K562 (cell line): ENCODE results near the gene SMAD3. TPM values are rescaled to one million over a fixed set of nuclear protein-coding genes. Genes with fewer than 3 reads are reported as not detected.

Experiments
- ARNT ChIP-seq, 2 experiments: fragments of 450-650 bp; IDR thresholded peaks; 2 replicates each; pipeline ENCODE4 v1.6.1; 2016; ENCODE audit warnings: mild to moderate bottlenecking in 1 of 2
- BRF2 ChIP-seq: IDR thresholded peaks from 3 replicates; pipeline ENCODE4 v1.6.1; 2011; ENCODE audit warnings: borderline replicate concordance, mild to moderate bottlenecking; ENCODE audit not compliant: insufficient read length, insufficient read depth
- CCNT2 ChIP-seq: IDR thresholded peaks from 2 replicates; pipeline ENCODE4 v1.6.1; 2011; ENCODE audit warnings: borderline replicate concordance, low read depth, mild to moderate bottlenecking, moderate library complexity, mixed read lengths, low read length; ENCODE audit not compliant: insufficient read length; ENCODE audit errors: extremely low read depth
- CEBPB ChIP-seq: fragments of 450-650 bp; IDR thresholded peaks from 2 replicates; pipeline ENCODE4 v1.6.1; 2016; ENCODE audit warnings: missing genetic modification characterization, missing compliant biosample characterization
- ETS2 ChIP-seq: IDR thresholded peaks from 2 replicates; pipeline ENCODE4 v1.6.1; 2016; ENCODE audit warnings: borderline replicate concordance, missing genetic modification characterization, mild to moderate bottlenecking, moderate library complexity, missing compliant biosample characterization; ENCODE audit not compliant: poor library complexity, severe bottlenecking
- FOS ChIP-seq: IDR thresholded peaks from 3 replicates; pipeline ENCODE4 v1.6.1; 2011; ENCODE audit not compliant: insufficient read length; ENCODE audit errors: extremely low read depth
- FOXM1 ChIP-seq, 2 experiments: fragments of 450-650 bp in 1 of 2; sonication (generic) in 1 of 2; formaldehyde crosslinking in 1 of 2; IDR thresholded peaks; 2 replicates each; pipeline versions ENCODE4 v1.6.1 to v1.9.0; 2017 to 2022; ENCODE audit warnings: low read depth in 2 of 2, mild to moderate bottlenecking in 2 of 2, missing genetic modification reagents in 1 of 2, moderate library complexity in 1 of 2
- ILK ChIP-seq: fragments of 450-650 bp; IDR thresholded peaks from 2 replicates; pipeline ENCODE4 v1.6.1; 2016; ENCODE audit warnings: missing genetic modification characterization, low read depth, mild to moderate bottlenecking, missing compliant biosample characterization, moderate library complexity, borderline replicate concordance
- KDM2B ChIP-seq: fragments of 250-450 bp; sonication (Bioruptor Pico); IDR thresholded peaks from 2 replicates; pipeline ENCODE4 v1.8.0; 2021; ENCODE audit warnings: mild to moderate bottlenecking, moderate library complexity
- KHSRP ChIP-seq: fragments of 450-650 bp; IDR thresholded peaks from 2 replicates; pipeline ENCODE4 v1.6.1; 2017
- MAZ ChIP-seq, 2 experiments: fragments of 450-650 bp in 1 of 2; sonication (generic) in 1 of 2; formaldehyde crosslinking; IDR thresholded peaks in 1 of 2; conservative IDR thresholded peaks in 1 of 2; 2 replicates each; pipeline versions ENCODE4 v1.4.0 to v1.5.0; 2020; ENCODE audit warnings: mild to moderate bottlenecking in 1 of 2, missing genetic modification reagents in 1 of 2
- MEIS2 ChIP-seq: fragments of 450-650 bp; IDR thresholded peaks from 2 replicates; pipeline ENCODE4 v1.6.1; 2014; ENCODE audit warnings: mild to moderate bottlenecking; ENCODE audit not compliant: partially characterized antibody
- MXD1 ChIP-seq: fragments of 250-450 bp; sonication (Bioruptor Pico); IDR thresholded peaks from 2 replicates; pipeline ENCODE4 v1.8.0; 2021; ENCODE audit warnings: borderline replicate concordance, mild to moderate bottlenecking, moderate library complexity; ENCODE audit not compliant: poor library complexity, severe bottlenecking
- NFIC ChIP-seq: fragments of 450-650 bp; IDR thresholded peaks from 2 replicates; pipeline ENCODE4 v1.6.1; 2017; ENCODE audit warnings: mild to moderate bottlenecking, inconsistent platforms
- NONO ChIP-seq, 2 experiments: fragments of 200-400 bp in 1 of 2; fragments of 450-650 bp in 1 of 2; formaldehyde crosslinking in 1 of 2; IDR thresholded peaks; 2 replicates each; pipeline ENCODE4 v1.6.1; 2017; ENCODE audit warnings: low read depth in 2 of 2, mild to moderate bottlenecking in 2 of 2, moderate library complexity in 2 of 2, low read length in 1 of 2
- OTX1 ChIP-seq: fragments of 450-650 bp; formaldehyde crosslinking; IDR thresholded peaks from 2 replicates; pipeline ENCODE4 v1.4.0; 2022; ENCODE audit warnings: mild to moderate bottlenecking
- PHF8 ChIP-seq: fragments of 200-600 bp; sonication (generic); IDR thresholded peaks from 2 replicates; pipeline ENCODE4 v1.6.1; 2012; ENCODE audit warnings: mixed run types, mild to moderate bottlenecking, inconsistent platforms, low read length, moderate library complexity, borderline replicate concordance
- POU5F1 ChIP-seq: fragments of 150-350 bp; IDR thresholded peaks from 2 replicates; pipeline ENCODE4 v1.6.1; 2014; ENCODE audit warnings: borderline replicate concordance, low read length, low read depth, mild to moderate bottlenecking; ENCODE audit not compliant: partially characterized antibody
- PURB ChIP-seq: sonication (generic); formaldehyde crosslinking; IDR thresholded peaks from 2 replicates; pipeline ENCODE4 v1.9.0; 2021; ENCODE audit warnings: low read depth, mild to moderate bottlenecking, missing genetic modification reagents
- STAT5A ChIP-seq: IDR thresholded peaks from 2 replicates; pipeline ENCODE4 v1.6.1; 2012; ENCODE audit warnings: low read length, inconsistent platforms, borderline replicate concordance
- TEAD1 ChIP-seq, 2 experiments: fragments of 450-650 bp in 1 of 2; sonication (generic) in 1 of 2; formaldehyde crosslinking; IDR thresholded peaks; 2 replicates each; pipeline versions ENCODE4 v1.4.0 to v1.8.0; 2020 to 2022; ENCODE audit warnings: mild to moderate bottlenecking in 2 of 2, missing genetic modification reagents in 1 of 2
- ZBTB8A ChIP-seq: fragments of 450-650 bp; IDR thresholded peaks from 2 replicates; pipeline ENCODE4 v1.6.1; 2018; ENCODE audit warnings: mild to moderate bottlenecking, moderate library complexity; ENCODE audit not compliant: partially characterized antibody
- ZNF174 ChIP-seq: fragments of 250-450 bp; sonication (Bioruptor Pico); IDR thresholded peaks from 2 replicates; pipeline ENCODE4 v1.4.0; 2020; ENCODE audit warnings: mild to moderate bottlenecking
- ZNF232 ChIP-seq: sonication (generic); formaldehyde crosslinking; IDR thresholded peaks from 2 replicates; pipeline ENCODE4 v1.8.0; 2022; ENCODE audit warnings: mild to moderate bottlenecking, missing genetic modification reagents
- polyA plus RNA-seq, 8 experiments: library from polyadenylated mRNA; depleted of rRNA in 4 of 8; stranded (reverse) in 5 of 8; unstranded in 3 of 8; fragments of >200 nt; fragmentation: Nextera tagmentation in 2 of 8; fragmentation: Illumina TruSeq in 1 of 8; extraction: Ambion mirVana in 2 of 8; extraction: Trizol in 1 of 8; gene quantifications; 2 replicates each; pipeline versions ENCODE4 v1.2.1 to v1.2.3, GENCODE V29; 2011 to 2014; ENCODE audit warnings: inconsistent platforms in 1 of 8, missing spikeins in 1 of 8
- total RNA-seq, 7 experiments: library from RNA; depleted of rRNA in 6 of 7; stranded (reverse); fragments of >200 nt in 6 of 7; fragmentation: Illumina TruSeq in 2 of 7; extraction: Trizol in 2 of 7; gene quantifications; 2 replicates each; pipeline versions ENCODE4 v1.2.1 to v1.2.3, GENCODE V29; 2011 to 2021; ENCODE audit warnings: low replicate concordance in 1 of 7
- TF ChIP-seq, protein P1 (sequence below): sonication (generic); formaldehyde crosslinking; IDR thresholded peaks from 2 replicates; pipeline ENCODE4 v1.8.0; 2022; ENCODE audit warnings: mild to moderate bottlenecking, missing genetic modification reagents

SMAD3 gene
- total and polyA plus RNA-seq, 9 of the 15 experiments (the other 6 are each of a cell fraction or from before 2014, with no cell fraction given) = 4.3 to 39.2 (median 11.1) TPM

- no peak for TF ChIP-seq MXD1
- no peak for TF ChIP-seq ETS2
- peak; percentile 49 for TF ChIP-seq CEBPB
- TF ChIP-seq KDM2B = no peak
- 0 out of 4 replicates have a peak, but pooled peaks of 1 of the 2 experiments have one; percentile 83 for TF ChIP-seq NONO (IDR thresholded peaks at IDR 0.05; ENCODE audit: low read depth in 2 of 2, low read length in 1 of 2)
- TF ChIP-seq BRF2 = no peak
- TF ChIP-seq MEIS2 = peak; percentile 98
- no peak for TF ChIP-seq ZNF174
- peak; percentile 90 to 92 for TF ChIP-seq ARNT (IDR thresholded peaks at IDR 0.05)
- TF ChIP-seq ZNF232 = no peak
- peak; percentile 64 to 81; a peak in 3 of 4 replicates for TF ChIP-seq MAZ (CRISPR knock-in tag; conservative IDR thresholded peaks at IDR 0.05 in 1 of 2, IDR thresholded peaks at IDR 0.05 in 1 of 2)
- no peak for TF ChIP-seq POU5F1
- TF ChIP-seq FOXM1 (IDR thresholded peaks at IDR 0.05; ENCODE audit: low read depth) = peak; percentile 87
- TF ChIP-seq FOXM1 (CRISPR knock-in tag; IDR thresholded peaks at IDR 0.05; ENCODE audit: low read depth) = no peak; the same call in 1 of the 2 replicates
- TF ChIP-seq OTX1 = 0 out of 2 replicates have a peak, but pooled peaks have one; percentile 59
- no peak for TF ChIP-seq ILK (tag)
- no peak for TF ChIP-seq PURB (CRISPR knock-in tag)
- peak; percentile 48; the same call in 1 of the 2 replicates for TF ChIP-seq KHSRP
- TF ChIP-seq CCNT2 = peak; percentile 95
- TF ChIP-seq, protein P1, sequence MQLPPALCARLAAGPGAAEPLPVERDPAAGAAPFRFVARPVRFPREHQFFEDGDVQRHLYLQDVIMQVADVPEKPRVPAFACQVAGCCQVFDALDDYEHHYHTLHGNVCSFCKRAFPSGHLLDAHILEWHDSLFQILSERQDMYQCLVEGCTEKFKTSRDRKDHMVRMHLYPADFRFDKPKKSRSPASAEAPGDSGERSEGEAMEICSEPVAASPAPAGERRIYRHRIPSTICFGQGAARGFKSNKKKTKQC (CRISPR knock-in tag) = no peak
- TF ChIP-seq ZBTB8A = no peak
- peak; percentile 29 to 77; a peak in 3 of 4 replicates for TF ChIP-seq TEAD1 (CRISPR knock-in tag; IDR thresholded peaks at IDR 0.05)
- TF ChIP-seq NFIC = peak; percentile 99
- TF ChIP-seq FOS = peak; percentile 79
- TF ChIP-seq STAT5A = peak; percentile 93
- no peak; the same call in 1 of the 2 replicates for TF ChIP-seq PHF8
These were observed 25.9 kb downstream of the SMAD3 start (continued) for GRCh38 chr15:67091071-67091979.
